ENCODE results near the gene EEFSEC.
A peak's percentile ranks its signal among the peaks of the same experiment; 100 is the strongest.

EEFSEC gene

DNA sequence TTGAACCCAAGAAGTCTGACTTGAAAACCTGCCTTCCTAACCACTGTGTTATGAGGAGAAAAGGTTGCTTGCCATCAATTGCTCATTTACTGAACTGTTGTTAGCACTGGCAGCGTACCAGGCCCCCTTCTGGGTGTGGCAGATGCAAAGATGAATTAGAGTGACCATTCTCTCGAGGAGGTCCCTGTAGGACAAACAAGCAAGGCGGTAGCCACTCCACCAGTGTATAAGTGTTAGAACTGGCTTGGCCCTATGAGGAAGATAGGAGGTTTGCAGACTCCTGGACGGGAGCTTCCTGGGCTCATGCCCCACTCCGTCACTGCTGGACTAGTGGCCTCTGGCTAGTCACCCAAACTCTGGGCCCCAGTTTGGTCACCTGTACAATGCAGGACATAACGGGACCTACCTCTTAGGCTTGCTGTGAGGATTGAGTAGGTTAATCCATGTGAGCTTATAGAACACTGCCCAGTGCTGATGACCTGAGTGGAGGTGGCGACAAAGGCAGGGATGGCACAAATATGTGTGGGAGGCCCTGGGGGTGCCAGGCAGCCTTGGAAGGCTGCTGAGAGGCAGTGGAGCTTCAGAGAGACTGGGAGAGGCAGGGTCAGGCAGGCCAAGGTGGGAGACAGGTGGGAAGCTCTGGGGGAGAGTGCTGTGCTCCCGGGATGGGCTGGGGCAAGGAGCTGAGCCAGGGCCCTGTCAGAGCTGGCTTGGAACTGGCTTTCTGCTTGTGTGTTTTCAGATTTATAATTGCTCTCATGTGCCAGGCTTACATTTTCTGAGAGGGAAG, 167.5 kb downstream of the EEFSEC start:
- no peak for DNase-seq

GRCh38 chr3:128321418-128321817, 168.1 kb downstream of the EEFSEC start:
- DNase-seq: no peak

- peak; percentile 6 to 15 for DNase-seq
Observed at GRCh38 chr3:128322030-128323022, 169.0 kb downstream of the EEFSEC start.

DNA sequence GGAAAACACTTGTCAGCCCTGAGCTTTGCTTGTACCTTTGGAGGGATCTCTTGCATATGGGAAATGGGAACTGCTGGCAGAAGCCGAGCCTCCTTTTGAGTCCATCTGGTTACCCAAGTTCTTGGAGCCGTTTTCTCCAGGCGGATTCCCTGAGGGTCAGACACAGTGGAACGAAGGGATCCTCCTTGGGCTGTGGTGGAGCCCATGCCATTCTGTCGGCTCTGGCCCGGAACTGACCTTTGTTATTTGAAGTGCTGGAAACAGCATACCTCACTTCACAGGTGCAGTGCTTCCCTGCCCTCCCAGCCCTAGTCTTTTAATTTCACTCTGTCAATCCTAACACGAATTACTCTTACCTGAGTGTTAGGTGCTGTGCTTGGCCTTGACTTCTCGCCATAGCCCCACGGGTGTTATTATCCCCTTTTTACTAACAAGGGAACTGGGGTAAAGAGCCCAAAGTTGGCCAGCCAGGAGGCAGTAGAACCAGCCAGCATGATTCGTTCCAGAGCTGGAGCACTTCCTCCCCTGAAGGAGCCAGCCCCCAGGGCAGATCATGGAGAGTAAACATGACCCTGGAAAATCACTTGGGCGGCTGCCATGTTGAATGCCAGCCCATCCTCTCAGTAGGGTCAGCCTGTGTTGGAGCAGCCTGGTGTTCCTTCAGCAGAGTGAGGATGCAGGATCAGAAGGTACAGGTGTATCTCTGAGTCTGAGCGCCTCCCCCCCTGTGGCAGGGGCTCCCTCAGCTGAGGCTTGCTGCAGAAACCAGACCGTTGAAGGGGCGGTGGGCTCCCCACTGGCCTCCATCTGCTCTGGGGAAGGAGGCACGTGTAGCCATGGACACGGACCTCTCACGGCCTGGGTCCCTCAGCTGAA, 170.2 kb downstream of the EEFSEC start:
- no peak for DNase-seq

DNA sequence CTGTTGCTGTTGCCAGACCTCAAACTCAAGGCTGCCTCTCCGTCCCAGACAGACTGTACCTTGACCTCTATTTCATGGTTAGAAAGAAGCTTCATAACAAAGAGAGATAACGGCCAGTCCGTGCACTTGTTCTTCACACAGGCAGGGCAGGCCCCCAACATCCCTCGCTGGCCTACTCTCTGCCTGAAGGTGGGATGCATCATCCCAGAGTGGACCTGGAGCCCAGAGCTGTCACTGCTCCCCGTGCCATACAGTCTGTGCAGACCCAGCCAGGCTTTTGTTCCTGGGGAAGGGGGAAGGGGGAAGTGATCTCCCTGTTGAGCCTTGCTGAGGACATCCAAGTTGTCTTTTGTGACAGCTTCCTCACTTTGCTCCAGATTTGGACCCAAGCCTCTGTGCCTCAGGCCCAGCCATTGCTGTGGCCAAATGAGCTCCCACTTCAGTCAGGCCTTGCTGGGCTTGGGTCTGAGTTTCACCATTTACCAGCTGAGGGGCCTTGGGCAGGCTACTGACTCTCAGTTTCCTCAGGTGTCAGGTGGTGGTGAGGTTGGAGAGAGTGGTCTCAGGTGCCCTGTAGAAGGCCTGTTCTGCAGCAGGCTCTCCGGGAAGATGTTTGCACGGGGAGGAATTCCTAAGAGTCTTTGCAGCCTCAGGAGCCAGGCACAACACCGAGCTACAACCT, 171.8 kb downstream of the EEFSEC start:
- no peak for DNase-seq

DNA sequence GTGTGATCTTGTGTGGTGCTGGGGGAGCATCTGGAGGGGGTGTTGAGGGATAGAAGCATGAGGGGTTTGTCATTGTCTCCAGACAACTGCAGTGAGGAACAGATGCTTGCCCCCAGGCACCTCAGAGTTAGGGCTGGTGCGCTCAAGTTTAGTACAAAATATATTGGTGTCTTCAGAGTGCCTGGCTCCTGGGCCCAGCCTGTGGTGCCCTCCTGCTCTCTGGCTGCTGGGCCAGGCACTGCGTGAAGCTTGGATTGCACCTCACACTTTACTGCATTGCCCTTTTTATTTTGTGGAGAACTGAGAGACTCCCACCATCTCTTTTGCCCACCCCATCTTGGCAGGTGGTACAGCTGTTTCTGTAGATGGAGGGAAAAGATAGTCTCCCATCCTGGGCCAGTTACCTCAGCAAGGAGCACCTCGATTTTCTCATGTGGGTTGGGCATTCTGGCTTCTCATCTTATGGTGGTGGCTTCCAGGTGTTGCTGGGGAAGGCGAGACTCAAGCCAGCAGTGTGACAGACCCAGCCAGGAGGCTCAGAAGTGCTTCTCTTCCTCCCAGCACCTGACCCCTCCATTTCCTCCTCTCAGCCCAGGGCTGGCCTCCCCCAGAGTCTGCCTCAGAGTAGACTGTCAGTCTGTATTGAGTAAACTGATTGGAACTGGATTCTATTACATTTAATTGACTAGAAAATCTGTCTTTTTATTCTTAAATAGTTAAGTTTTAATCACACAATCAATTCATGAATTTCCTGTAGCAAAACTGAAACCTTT, 173.0 kb downstream of the EEFSEC start:
- DNase-seq: no peak

GRCh38 chr3:128327606-128328031, 174.3 kb downstream of the EEFSEC start:
- DNase-seq: peak; percentile 0 to 41

DNA sequence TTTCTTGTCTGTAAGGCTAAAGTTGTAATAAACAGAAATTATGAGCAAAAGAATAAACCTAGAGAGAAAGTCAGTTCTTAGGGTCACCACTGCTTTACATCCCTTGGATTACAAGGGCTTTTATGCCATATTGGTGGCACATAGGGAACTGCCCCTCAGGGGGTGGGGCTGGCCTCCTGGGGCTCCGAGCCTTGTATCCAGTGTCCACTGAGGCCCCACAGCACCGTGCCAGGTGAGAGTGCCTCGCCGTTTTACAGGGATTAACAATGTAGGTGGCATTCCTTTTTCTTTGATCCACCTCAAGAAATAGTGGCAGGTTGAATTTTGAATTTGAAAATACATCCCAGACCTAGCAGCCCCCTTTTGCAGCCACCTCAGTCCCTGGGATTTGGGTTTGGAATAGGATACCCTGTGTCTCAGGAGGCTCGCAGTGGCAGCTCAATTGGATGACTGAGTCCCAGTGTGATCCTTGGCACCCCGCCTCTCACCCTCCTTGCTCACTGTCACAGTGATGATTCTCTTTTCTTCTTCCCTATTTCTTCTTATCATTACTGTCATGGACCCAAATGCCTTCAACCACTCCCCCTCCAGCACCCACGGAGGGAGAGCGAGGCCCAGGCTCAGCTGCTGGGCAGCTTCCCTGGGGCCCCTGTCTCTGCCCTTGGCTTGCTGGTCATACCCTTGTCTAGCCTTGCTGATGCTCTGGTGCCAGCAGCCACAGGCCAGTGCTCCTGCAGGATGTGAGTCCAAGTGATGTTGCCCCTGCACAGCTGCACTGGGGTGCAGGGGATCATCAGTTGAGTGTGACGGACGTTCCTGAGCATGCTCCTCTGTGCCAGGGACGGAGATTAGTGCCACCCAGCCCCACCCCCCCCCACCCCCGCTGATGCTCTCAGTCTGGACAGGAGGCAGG, 175.5 kb downstream of the EEFSEC start:
- no peak for DNase-seq

DNA sequence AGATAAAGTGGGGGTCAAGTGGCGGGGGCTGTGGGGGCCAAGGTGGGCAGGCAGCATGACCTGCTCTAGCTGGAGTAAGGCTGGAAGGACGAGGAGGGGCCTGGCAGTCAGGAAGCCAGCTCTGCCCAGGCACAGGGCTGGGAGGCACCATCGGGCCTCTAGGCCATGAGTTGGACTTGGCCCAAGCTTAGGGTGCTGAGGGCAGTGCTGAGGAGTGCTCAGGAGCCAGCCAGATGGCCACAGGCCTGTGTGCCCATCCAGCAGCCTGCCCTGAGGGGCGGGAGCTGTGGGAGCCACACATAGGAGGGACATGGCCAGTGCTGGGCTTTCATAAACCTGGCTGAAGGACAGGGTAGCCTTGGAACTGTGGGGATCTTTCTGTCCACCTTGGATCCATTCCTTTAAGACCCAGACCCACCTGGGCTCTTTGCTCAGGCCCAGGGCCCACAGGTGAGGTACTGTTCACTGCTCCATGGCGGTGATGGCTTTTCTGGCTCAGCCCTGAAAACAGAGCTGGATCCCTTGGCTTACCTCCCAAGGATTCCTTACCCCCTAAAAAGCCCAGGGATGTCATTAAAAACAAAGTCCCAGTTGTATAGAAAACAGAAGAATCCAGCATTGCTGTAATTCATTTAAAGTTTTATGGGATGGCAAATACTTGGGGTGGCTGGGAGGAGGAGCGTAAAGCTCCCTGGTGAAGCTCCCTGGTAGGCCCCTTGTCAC, 176.4 kb downstream of the EEFSEC start:
- DNase-seq: no peak

GRCh38 chr3:128330214-128330842, 177.0 kb downstream of the EEFSEC start:
- no peak for DNase-seq

DNA sequence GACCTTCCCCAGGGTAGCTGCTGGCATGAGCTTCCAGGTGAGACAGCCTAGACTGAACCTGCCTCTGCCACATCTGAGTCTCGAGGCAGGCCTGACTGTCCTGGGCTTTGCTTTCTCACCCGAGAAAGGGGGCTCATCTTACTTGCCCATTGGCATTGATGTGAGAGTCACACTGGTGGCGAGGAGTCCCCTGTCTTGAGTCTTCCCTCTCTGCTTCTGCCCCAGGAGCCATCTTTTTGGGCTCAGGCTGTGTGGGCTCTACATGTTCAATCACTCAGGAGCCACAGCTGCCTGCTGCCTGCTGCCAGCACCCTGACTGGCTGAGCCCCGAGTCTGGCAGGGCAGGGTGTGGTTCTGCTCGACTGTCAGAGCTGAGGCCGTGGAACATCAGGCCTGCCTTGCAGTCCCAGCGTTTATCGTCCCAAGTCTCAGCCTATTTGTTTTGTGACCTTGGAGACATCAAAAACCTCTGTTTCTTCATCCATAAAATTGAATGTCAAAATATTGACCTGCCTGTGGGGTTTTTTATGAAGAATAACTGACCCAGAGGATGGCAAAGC, 180.9 kb downstream of the EEFSEC start:
- no peak for DNase-seq

DNA sequence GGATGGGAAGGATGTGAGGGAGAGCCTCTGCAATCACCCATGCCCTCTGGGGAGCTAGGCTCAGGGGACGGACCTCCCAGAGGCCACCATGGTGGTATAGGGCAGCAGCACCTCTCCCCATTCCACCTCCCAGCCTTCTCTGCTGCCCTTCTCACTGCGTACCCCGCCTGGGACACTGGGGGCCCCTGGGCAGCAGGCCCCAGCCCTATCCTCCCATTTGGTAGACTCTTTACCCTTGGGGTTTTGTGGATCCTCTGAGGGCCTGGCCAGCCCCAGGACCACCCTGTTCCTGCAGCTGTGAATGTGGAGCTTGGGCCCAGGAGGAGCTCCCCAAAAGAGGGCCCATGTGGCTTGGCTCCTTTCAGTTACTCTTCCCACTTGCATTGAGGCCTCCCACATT, 181.5 kb downstream of the EEFSEC start:
- DNase-seq: no peak

DNA sequence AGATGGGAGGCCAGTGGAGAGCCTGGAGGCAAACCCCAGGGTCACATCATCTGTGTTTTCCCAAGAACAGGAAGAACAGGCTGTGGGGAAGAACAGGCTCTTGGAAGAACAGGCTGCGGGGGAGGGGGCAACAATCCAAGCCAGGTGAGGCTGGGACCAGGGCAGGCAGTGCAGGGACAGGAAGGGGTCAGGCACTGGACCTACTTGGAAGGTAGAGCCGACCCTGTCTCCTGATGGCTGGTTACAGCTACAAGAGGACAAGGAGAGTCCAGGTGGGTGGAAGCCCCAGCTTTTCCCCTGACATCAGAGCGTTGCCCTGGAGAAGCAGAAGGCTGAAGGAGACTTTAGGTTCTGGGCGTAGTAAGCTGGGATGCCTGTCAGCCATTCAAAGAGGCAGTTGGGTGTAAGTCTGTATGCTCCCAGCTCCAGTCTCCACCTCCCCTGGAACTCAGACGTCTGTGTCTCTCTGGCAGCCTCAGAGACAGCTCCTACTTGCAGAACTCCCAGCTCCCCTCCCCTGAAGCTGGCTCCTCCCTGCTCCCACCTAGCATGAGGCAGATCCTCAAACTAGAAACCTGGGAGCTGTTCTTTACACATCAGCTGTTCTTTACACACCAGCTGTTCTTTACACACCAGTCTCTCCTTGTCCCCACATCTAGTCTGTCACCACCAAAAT, 182.5 kb downstream of the EEFSEC start:
- DNase-seq: no peak

- no peak for DNase-seq
Observed at GRCh38 chr3:128336337-128337156, 183.3 kb downstream of the EEFSEC start.

- no peak for DNase-seq
Observed at GRCh38 chr3:128337305-128337704, 184.0 kb downstream of the EEFSEC start.

- no peak for DNase-seq
Observed at GRCh38 chr3:128338536-128339330, 185.5 kb downstream of the EEFSEC start.
